Stimulated activated CD8-positive, alpha-beta memory T cell treated with anti-CD3 and anti-CD28 coated beads, Interleukin-7, amount 100 ng/mL, for 1 hour (primary cell): ENCODE results near the gene CYP2D6.

Source experiments
- DNase-seq, 2 donors: peaks; one replicate each; pipeline ENCODE4 v3.0.0-alpha.2; 2020; ENCODE audit warnings: low read depth in 2 of 2

CYP2D6 gene

DNA sequence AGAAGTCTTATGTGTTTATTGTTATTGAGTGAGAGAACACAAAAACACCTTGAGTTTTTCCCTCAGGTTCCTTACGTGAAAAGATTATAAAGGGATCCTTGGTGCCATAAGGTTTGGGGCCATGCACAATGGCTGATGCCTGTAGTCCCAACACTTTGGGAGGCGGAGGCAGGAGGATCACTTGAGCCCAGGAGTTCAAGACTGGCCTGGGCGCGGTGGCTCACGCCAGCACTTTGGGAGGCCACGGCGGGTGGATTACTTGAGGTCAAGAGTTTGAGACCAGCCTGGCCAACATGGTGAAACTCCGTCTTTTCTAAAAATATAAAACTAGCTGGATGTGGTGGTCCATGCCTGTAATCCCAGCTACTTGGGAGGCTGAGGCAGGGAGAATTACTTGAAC, 45.7 kb downstream of the CYP2D6 start:
- DNase-seq, result no peak

- no peak for DNase-seq
These were observed 47.5 kb downstream of the CYP2D6 start for GRCh38 chr22:42083119-42083518.

- no peak for DNase-seq
These were observed 50.3 kb downstream of the CYP2D6 start for GRCh38 chr22:42080287-42080686.

DNA sequence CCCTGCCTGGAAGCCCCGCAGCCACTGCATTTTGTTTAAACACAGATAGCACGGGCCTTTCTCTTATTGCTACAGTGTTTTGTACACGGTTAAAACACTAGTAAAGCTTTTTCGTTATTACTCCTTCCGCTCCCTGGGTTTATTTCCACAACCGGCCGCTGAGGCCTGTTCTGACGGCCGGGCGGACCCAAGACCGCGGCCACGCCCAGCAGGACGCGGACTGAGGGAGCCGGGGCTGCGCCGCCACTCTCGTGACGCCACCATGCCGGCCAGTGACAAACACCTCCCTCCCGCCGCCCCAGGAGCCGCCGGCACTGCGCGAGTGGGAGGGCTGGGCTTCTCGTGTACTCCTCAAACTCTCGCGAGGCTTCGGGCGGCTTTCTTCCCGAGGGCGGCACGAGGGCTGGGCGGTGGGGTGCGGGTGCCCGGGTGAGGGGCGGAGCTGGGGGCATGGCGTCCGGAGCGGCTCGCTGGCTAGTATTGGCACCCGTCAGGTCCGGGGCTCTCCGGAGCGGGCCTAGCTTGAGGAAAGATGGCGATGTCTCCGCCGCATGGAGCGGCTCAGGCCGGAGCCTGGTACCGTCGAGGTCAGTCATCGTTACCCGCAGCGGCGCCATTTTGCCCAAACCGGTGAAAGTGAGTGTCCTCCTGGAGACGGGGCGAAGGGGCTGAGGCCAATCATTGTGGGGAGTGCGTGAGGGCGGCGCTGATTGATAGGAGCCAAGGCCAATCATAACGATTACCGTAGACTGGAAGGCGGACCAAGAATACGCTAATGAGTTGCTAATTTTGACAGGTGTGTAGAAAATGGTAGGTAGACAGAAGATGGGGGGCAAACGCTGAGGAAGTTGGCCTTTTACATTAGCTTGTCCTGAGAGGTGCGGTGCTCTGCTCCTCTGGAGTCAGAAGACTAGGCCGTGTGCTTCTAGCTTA, 51.0 kb downstream of the CYP2D6 start, which contains the start of gene SMDT1:
SMDT1 (plus strand) TSS at position 382 of the 933 bp plus-strand sequence; CDS start at position 451, 69 bp downstream.
- peak; percentile 95 to 96 for DNase-seq

DNA sequence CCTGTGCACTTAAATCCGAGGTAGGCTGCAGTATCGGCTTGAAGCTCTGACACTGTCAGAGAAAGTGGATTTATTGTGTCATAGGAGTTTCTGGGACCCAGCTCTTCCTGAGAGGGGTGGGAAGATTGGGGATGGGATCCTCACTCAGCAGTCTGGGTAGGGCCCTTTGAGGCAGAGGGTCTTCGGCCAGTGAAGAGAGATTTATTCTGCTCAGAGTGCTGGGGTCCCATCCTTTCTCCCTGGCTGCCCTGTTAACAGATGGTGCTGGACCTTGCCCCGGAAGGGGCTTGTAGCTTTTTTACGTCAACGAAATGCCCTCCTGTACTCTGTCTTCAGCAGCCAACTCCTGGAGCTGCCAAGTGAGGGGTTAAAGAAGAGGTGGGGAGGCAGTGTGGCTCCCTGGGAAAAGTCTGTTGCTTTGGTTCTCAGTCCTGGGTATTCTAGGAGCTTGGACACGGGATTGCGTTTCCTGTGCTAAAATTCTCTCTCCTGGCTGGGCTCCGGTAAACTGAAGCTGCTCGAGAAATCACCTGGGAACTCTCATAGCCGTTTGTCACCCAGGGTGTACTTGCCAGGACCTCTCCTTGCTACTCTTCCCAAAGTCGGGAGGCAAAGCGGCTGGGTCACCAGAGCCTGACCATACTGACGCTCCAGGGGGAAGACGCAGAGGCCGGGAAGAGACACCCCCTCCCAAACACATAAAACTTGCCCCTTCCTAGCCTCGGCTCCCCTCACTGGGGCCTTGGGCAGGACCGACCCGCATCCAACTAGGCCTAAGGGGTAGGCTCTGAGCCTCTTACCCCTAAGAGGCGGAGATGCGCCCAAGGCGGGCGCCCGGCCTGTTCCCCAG, 51.9 kb downstream of the CYP2D6 start:
- no peak for DNase-seq

- no peak for DNase-seq
These were observed 53.0 kb downstream of the CYP2D6 start for GRCh38 chr22:42077486-42078125.

DNA sequence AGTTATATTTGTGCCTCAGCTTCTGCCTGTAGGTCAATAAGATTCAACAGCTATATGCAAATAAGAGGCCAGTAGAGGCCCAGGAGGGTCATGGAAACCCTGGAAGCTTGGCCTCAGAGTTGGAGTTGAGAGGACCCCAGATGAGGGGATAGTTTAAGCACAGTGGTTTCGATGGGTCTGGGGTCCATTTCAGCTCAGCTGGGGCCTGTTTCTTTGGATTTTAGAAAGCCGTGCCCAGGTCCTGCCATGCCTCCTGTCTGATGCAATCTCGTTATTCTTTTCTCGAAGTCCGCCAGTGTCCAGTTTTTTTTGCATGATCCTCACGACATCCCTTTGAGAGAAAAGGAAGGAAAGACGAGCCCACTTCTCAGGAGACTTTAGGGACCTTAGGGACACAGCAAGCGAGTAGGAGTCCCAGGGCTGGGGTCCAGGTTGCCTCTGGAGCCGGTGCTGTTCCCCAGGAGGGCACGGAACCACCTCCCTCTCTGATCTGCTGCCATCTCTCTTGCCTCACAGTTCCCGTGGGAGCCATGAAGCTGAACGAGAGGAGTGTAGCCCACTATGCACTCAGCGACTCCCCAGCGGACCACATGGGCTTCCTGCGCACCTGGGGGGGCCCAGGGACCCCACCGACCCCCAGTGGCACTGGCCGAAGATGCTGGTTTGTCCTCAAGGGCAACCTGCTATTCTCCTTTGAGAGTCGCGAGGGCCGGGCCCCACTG, 53.7 kb downstream of the CYP2D6 start:
- no peak for DNase-seq
